Measurements from ENCODE around the gene HDAC4. TPM values are rescaled to one million over a fixed set of nuclear protein-coding genes. Genes with fewer than 3 reads are reported as not detected.

The HDAC4 gene
- total and polyA plus RNA-seq, 9 donors, result 7.0 to 74.0 (median 46.3) TPM

DNA sequence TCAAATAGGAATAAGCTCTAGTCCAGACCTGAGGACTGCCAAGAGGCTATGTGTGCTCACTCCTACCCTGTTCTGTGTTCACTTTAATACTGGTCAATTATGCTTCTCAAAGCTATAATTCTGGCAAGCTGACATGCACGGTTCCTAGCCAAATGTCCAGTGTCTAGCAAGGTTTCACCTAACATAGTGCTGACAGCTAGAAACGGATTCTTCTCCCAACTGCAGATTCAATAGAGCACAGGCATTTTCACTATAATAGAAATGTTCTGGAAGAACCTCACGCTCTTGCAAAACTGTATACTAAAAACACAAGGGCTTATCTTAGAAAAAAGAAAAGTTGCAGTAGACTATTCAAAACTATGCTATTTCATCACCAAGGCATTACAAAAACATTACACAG is 45.1 kb downstream of the HDAC4 start:
- TF ChIP-seq POLR2A (IDR thresholded peaks at IDR 0.05), result no peak
- TF ChIP-seq, protein P1, sequence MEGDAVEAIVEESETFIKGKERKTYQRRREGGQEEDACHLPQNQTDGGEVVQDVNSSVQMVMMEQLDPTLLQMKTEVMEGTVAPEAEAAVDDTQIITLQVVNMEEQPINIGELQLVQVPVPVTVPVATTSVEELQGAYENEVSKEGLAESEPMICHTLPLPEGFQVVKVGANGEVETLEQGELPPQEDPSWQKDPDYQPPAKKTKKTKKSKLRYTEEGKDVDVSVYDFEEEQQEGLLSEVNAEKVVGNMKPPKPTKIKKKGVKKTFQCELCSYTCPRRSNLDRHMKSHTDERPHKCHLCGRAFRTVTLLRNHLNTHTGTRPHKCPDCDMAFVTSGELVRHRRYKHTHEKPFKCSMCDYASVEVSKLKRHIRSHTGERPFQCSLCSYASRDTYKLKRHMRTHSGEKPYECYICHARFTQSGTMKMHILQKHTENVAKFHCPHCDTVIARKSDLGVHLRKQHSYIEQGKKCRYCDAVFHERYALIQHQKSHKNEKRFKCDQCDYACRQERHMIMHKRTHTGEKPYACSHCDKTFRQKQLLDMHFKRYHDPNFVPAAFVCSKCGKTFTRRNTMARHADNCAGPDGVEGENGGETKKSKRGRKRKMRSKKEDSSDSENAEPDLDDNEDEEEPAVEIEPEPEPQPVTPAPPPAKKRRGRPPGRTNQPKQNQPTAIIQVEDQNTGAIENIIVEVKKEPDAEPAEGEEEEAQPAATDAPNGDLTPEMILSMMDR (IDR thresholded peaks at IDR 0.05), result no peak
- no peak for TF ChIP-seq EP300 (IDR thresholded peaks at IDR 0.05)
- H3K4me1 ChIP-seq (ENCODE audit: insufficient read depth), result no peaks in the 10 kb centered on the region
- H3K9me3 ChIP-seq, result no peaks in the 10 kb centered on the region
- no peaks in the 10 kb centered on the region for H3K27me3 ChIP-seq
- intact Hi-C loops (cut with DNase I), result no loop called here
- H3K36me3 ChIP-seq, result no peaks in the 10 kb centered on the region
- H3K4me3 ChIP-seq, result no peak overlapping the region
- DNase-seq, result no peak
- WGBS, 3 donors, result 10 to 27% (median 17%) methylated on average over 3 of the region's 3 CpGs
- H3K27ac ChIP-seq, result peak overlapping the region in 1 of 2 donors; percentile 57

DNA sequence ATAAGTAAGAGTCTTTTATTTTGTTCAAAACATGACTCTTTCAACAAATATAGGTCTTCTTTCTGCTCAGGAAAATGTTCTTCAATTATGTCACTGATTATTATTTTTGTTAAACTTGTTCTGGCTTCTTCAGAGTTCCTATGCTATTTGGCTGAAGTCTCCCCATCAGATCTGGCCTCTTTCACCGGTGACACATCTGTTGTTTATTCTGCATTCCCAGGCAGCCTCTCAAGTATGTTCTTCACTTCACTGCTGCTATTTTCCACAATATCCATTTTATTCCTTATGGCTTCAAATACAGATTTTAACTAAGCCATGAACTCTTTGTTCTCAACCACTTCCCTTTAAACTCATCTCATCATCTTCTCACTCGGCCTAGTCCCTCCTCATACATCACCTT is 45.7 kb downstream of the HDAC4 start:
- 37 to 43% (median 38%) methylated on average over 2 of the region's 2 CpGs for WGBS, 3 donors
- no peaks in the 10 kb centered on the region for H3K4me1 ChIP-seq (ENCODE audit: insufficient read depth)
- no peak overlapping the region for H3K4me3 ChIP-seq
- H3K27me3 ChIP-seq, result no peaks in the 10 kb centered on the region
- intact Hi-C loops (cut with DNase I), result no loop called here
- TF ChIP-seq POLR2A (IDR thresholded peaks at IDR 0.05) (no peak), EP300 (IDR thresholded peaks at IDR 0.05) (no peak)
- TF ChIP-seq, protein P1 (IDR thresholded peaks at IDR 0.05), result no peak
- H3K36me3 ChIP-seq, result no peaks in the 10 kb centered on the region
- no peak for DNase-seq
- H3K27ac ChIP-seq, result peak overlapping the region in 1 of 2 donors; percentile 57
- H3K9me3 ChIP-seq, result no peaks in the 10 kb centered on the region

DNA sequence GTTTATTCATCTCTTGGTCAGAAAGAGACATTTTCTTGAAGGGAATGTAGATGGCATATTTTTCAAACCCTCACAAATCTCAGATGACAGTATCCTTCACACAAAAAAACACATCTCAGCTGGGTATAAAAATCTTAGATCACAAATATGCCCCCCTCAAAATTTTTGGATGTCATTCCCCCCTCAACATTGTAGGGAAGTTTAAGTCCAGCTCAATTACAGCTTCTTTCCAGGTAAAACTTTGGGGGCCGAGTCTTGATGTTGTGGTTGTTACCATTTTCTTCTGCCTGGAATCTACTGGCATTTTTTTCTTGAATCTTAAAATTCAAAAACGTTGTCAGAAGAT is 46.1 kb downstream of the HDAC4 start:
- Histone ChIP-seq H3K4me1 (ENCODE audit: insufficient read depth) (no peaks in the 10 kb centered on the region), H3K4me3 (no peak overlapping the region), H3K27ac (no peak overlapping the region), H3K9me3 (no peaks in the 10 kb centered on the region), H3K36me3 (no peaks in the 10 kb centered on the region), H3K27me3 (no peaks in the 10 kb centered on the region)
- DNase-seq, result no peak
- TF ChIP-seq, protein P1 (IDR thresholded peaks at IDR 0.05), result no peak
- TF ChIP-seq POLR2A (IDR thresholded peaks at IDR 0.05), result no peak
- TF ChIP-seq EP300 (IDR thresholded peaks at IDR 0.05), result no peak
- 58 to 62% (median 62%) methylated on average over 2 of the region's 2 CpGs for WGBS, 3 donors
- intact Hi-C loops (cut with DNase I), result no loop called here

DNA sequence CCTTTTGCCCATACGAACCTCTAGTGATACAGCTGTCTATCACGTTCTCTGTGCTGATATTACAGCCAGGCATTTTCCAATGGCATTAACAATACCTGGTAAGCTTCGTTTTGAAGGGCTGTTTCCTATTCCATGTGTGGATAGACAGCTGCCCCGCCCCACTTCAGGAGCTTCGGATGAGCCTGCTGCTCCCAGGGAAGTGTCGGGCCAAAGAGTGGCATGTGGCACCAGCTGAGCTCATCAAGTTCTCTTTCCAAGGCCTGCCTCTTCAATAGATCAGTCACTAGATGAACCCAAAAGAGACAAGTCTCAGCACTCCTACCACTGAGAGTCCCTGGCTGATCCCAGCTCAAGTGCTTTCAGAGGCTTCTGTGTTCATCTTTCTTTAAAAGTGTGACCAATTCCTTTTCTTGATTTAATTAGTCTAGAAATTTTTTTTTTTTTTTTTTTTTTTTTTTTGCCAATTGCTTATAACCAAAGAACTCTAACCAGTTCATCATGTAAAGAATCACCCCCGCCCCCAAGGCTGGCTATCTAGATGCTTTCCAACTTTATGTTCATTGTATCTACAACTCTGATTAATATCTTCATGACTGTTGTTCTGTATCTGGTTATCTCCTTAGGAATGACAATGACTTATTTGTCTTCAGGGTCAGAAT is 46.6 kb downstream of the HDAC4 start:
- WGBS, 3 donors, result 95 to 97% (median 96%) methylated on average over 7 of the region's 7 CpGs
- no peaks in the 10 kb centered on the region for H3K36me3 ChIP-seq
- DNase-seq, result no peak
- H3K4me1 ChIP-seq (ENCODE audit: insufficient read depth), result no peaks in the 10 kb centered on the region
- TF ChIP-seq, protein P1 (IDR thresholded peaks at IDR 0.05), result no peak
- no peak for TF ChIP-seq EP300 (IDR thresholded peaks at IDR 0.05)
- TF ChIP-seq POLR2A (IDR thresholded peaks at IDR 0.05), result no peak
- no peaks in the 10 kb centered on the region for H3K9me3 ChIP-seq
- intact Hi-C loops (cut with DNase I), result no loop called here
- no peak overlapping the region for H3K27ac ChIP-seq
- no peak overlapping the region for H3K4me3 ChIP-seq
- no peaks in the 10 kb centered on the region for H3K27me3 ChIP-seq
